Measurements from ENCODE around the gene MATCAP1. TPM values are rescaled to one million over a fixed set of nuclear protein-coding genes. Genes with fewer than 3 reads are reported as not detected.

Gene MATCAP1
- total and polyA plus RNA-seq, 8 donors: 4.8 to 55.6 (median 14.7) TPM

- no peak for TF ChIP-seq CTCF (IDR thresholded peaks at IDR 0.05)
- Histone ChIP-seq H3K4me3 (peak overlapping the region; percentile 52 to 74 (median 64)), H3K4me1 (peaks cover 4 to 15% (median 12%) of the 10 kb centered on the region in 3 donors), H3K27ac (peak overlapping the region; percentile 91 to 98 (median 97)), H3K9me3 (no peaks in the 10 kb centered on the region), H3K36me3 (no peaks in the 10 kb centered on the region), H3K27me3 (no peaks in the 10 kb centered on the region)
- FAIRE-seq (no peak), DNase-seq (peak in 3 of 6 donors; percentile 64 to 86 (median 77)), ATAC-seq (peak; percentile 18 to 35 (median 20))
- intact Hi-C loops (cut with DNase I): loop anchor here in 1 of 3 donors (10.0 kb wide), 1 partner anchor 170 kb away; no protein-coding TSS in a partner anchor
- 7% methylated on average over 57 to 59 of the region's 59 CpGs for WGBS, 2 donors
Observed at GRCh38 chr16:67184453-67184994, 761 bp upstream of the MATCAP1 start.

GRCh38 chr16:67183284-67183626 lies 508 bp downstream of the MATCAP1 start:
- Histone ChIP-seq H3K27ac (peak overlapping the region; percentile 91 to 98 (median 97)), H3K4me1 (peaks cover 4 to 15% (median 12%) of the 10 kb centered on the region in 3 donors), H3K27me3 (no peaks in the 10 kb centered on the region), H3K9me3 (no peaks in the 10 kb centered on the region), H3K36me3 (no peaks in the 10 kb centered on the region), H3K4me3 (peak overlapping the region; percentile 52 to 74 (median 64))
- FAIRE-seq (no peak), DNase-seq (no peak), ATAC-seq (no peak)
- 8% methylated on average over 11 of the region's 11 CpGs for WGBS, 2 donors
- no peak for TF ChIP-seq CTCF (IDR thresholded peaks at IDR 0.05)
- intact Hi-C loops (cut with DNase I): loop anchor here in 1 of 3 donors (10.0 kb wide), 1 partner anchor 168 kb away; no protein-coding TSS in a partner anchor

- Histone ChIP-seq H3K4me1 (peaks cover 4 to 22% (median 12%) of the 10 kb centered on the region in 3 donors), H3K27me3 (no peaks in the 10 kb centered on the region), H3K27ac (no peak overlapping the region), H3K36me3 (no peaks in the 10 kb centered on the region), H3K9me3 (no peaks in the 10 kb centered on the region), H3K4me3 (no peak overlapping the region)
- no peak for DNase-seq
- ATAC-seq: no peak
- FAIRE-seq: no peak
- no peak for TF ChIP-seq CTCF (IDR thresholded peaks at IDR 0.05)
- intact Hi-C loops (cut with DNase I): loop anchor here in 1 of 3 donors (10.0 kb wide), 1 partner anchor 167 kb away; no protein-coding TSS in a partner anchor
- WGBS, 2 donors: 81 to 88% methylated on average over 2 of the region's 2 CpGs
Observed at GRCh38 chr16:67182288-67182687, 1.5 kb downstream of the MATCAP1 start.

- ATAC-seq (no peak), DNase-seq (peak in 1 of 6 donors; percentile 44), FAIRE-seq (no peak)
- Histone ChIP-seq H3K4me3 (no peak overlapping the region), H3K27me3 (no peaks in the 10 kb centered on the region), H3K36me3 (no peaks in the 10 kb centered on the region), H3K27ac (no peak overlapping the region), H3K4me1 (peaks cover 4 to 22% (median 12%) of the 10 kb centered on the region in 3 donors), H3K9me3 (no peaks in the 10 kb centered on the region)
- WGBS, 2 donors: 57 to 59% methylated on average over 2 of the region's 2 CpGs
- no peak for TF ChIP-seq CTCF (IDR thresholded peaks at IDR 0.05)
- intact Hi-C loops (cut with DNase I): loop anchor here in 1 of 3 donors (10.0 kb wide), 1 partner anchor 167 kb away; no protein-coding TSS in a partner anchor
Observed at GRCh38 chr16:67181346-67181745, 2.4 kb downstream of the MATCAP1 start.

GRCh38 chr16:67180166-67180565 lies 3.6 kb downstream of the MATCAP1 start:
- Histone ChIP-seq H3K4me3 (no peak overlapping the region), H3K36me3 (no peaks in the 10 kb centered on the region), H3K27ac (no peak overlapping the region), H3K9me3 (no peaks in the 10 kb centered on the region), H3K4me1 (peaks cover 4 to 21% (median 7%) of the 10 kb centered on the region in 3 donors), H3K27me3 (no peaks in the 10 kb centered on the region)
- TF ChIP-seq CTCF (IDR thresholded peaks at IDR 0.05): no peak
- FAIRE-seq (no peak), ATAC-seq (no peak), DNase-seq (peak in 2 of 6 donors; percentile 50 to 77)
- 84 to 88% methylated on average over 16 of the region's 16 CpGs for WGBS, 2 donors
- intact Hi-C loops (cut with DNase I): loop anchor here in 1 of 3 donors (10.0 kb wide), 1 partner anchor 165 kb away; no protein-coding TSS in a partner anchor
